Measurements from ENCODE around the gene UBLCP1. TPM values are rescaled to one million over a fixed set of nuclear protein-coding genes. Genes with fewer than 3 reads are reported as not detected.

UBLCP1 gene
- total RNA-seq, 2 experiments from 2014 or later, result 11.3 to 24.9 TPM

- Histone ChIP-seq H3K36me3 (ENCODE audit: insufficient read depth, low read length) (no peaks in the 10 kb centered on the region), H3K4me3 (ENCODE audit: low read depth, low read length, poor library complexity, severe bottlenecking) (no peak overlapping the region), H3K9me3 (ENCODE audit: low read length) (no peaks in the 10 kb centered on the region), H3K4me1 (ENCODE audit: insufficient read depth, low read length, poor library complexity, severe bottlenecking) (peaks cover 5% of the 10 kb centered on the region), H3K9me2 (ENCODE audit: insufficient read depth, low read length) (no peaks in the 10 kb centered on the region), H2AFZ (ENCODE audit: low read length) (no peak overlapping the region), H3K4me2 (ENCODE audit: low read length) (no peak overlapping the region), H3K79me2 (ENCODE audit: insufficient read depth, low read depth, low read length) (no peaks in the 10 kb centered on the region), H4K20me1 (ENCODE audit: insufficient read depth, low read length) (no peaks in the 10 kb centered on the region), H3K27ac (ENCODE audit: low read depth, low read length, poor library complexity, severe bottlenecking) (no peak overlapping the region)
- BruUV-seq (replicated peaks), result no TSS peak
- TF ChIP-seq, protein P1, sequence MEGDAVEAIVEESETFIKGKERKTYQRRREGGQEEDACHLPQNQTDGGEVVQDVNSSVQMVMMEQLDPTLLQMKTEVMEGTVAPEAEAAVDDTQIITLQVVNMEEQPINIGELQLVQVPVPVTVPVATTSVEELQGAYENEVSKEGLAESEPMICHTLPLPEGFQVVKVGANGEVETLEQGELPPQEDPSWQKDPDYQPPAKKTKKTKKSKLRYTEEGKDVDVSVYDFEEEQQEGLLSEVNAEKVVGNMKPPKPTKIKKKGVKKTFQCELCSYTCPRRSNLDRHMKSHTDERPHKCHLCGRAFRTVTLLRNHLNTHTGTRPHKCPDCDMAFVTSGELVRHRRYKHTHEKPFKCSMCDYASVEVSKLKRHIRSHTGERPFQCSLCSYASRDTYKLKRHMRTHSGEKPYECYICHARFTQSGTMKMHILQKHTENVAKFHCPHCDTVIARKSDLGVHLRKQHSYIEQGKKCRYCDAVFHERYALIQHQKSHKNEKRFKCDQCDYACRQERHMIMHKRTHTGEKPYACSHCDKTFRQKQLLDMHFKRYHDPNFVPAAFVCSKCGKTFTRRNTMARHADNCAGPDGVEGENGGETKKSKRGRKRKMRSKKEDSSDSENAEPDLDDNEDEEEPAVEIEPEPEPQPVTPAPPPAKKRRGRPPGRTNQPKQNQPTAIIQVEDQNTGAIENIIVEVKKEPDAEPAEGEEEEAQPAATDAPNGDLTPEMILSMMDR (conservative IDR thresholded peaks at IDR 0.05; ENCODE audit: low read length), result no peak
- TF ChIP-seq EZH2phosphoT487 (IDR thresholded peaks at IDR 0.05; ENCODE audit: borderline replicate concordance, low read depth, low read length), result no peak
- no peak for DNase-seq (ENCODE audit: low spot score)
- intact Hi-C loops (cut with micrococcal nuclease; ENCODE audit: unreplicated experiment), result no loop called here
- ChIA-PET POLR2A (interaction anchor here (0.8 to 1.1 kb wide), 2 partner anchors 12 to 33 kb away, joined by 3 to 4 read pairs; no protein-coding TSS in a partner anchor), CTCF (ENCODE audit: unreplicated experiment) (no interaction called here)
Observed at GRCh38 chr5:159243385-159243784, 19.7 kb upstream of the UBLCP1 start.

DNA sequence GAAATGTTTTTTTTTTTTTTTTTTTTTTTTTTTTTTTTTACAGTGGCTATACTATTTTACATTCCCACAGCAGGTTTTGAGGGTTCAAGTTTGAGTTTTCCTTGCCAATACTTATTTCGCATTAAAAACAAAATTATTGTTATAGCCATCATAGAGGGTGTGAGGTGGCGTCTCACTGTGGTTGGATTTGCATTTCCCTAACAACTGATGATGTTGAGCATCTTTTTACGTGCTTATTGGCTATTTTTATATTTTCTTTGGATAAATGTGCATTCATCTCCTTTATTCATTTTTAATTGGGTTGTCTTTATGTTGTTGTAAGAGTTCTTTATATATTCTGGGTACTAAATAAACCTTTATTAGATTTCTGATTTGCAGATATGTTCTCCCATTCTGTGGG lies 18.9 kb upstream of the UBLCP1 start:
- no peaks in the 10 kb centered on the region for H3K9me2 ChIP-seq (ENCODE audit: insufficient read depth, low read length)
- H4K20me1 ChIP-seq (ENCODE audit: insufficient read depth, low read length), result no peaks in the 10 kb centered on the region
- H3K4me3 ChIP-seq (ENCODE audit: low read depth, low read length, poor library complexity, severe bottlenecking), result no peak overlapping the region
- no TSS peak for BruUV-seq (replicated peaks)
- no peak overlapping the region for H3K27ac ChIP-seq (ENCODE audit: low read depth, low read length, poor library complexity, severe bottlenecking)
- POLR2A ChIA-PET, result interaction anchor here (1.0 to 1.1 kb wide), 2 partner anchors 32 to 34 kb away, joined by 3 read pairs; no protein-coding TSS in a partner anchor
- H3K79me2 ChIP-seq (ENCODE audit: insufficient read depth, low read depth, low read length), result no peaks in the 10 kb centered on the region
- intact Hi-C loops (cut with micrococcal nuclease; ENCODE audit: unreplicated experiment), result no loop called here
- TF ChIP-seq, protein P1 (conservative IDR thresholded peaks at IDR 0.05; ENCODE audit: low read length), result no peak
- TF ChIP-seq EZH2phosphoT487 (IDR thresholded peaks at IDR 0.05; ENCODE audit: borderline replicate concordance, low read depth, low read length), result no peak
- H2AFZ ChIP-seq (ENCODE audit: low read length), result no peak overlapping the region
- DNase-seq (ENCODE audit: low spot score), result no peak
- no peak overlapping the region for H3K4me2 ChIP-seq (ENCODE audit: low read length)
- peaks cover 5% of the 10 kb centered on the region for H3K4me1 ChIP-seq (ENCODE audit: insufficient read depth, low read length, poor library complexity, severe bottlenecking)
- CTCF ChIA-PET (ENCODE audit: unreplicated experiment), result no interaction called here
- no peaks in the 10 kb centered on the region for H3K9me3 ChIP-seq (ENCODE audit: low read length)
- H3K36me3 ChIP-seq (ENCODE audit: insufficient read depth, low read length), result no peaks in the 10 kb centered on the region

- POLR2A ChIA-PET, result interaction anchor here (0.6 to 1.4 kb wide), 5 partner anchors 16 to 1385 kb away, joined by 3 to 4 read pairs (median 3); no protein-coding TSS in a partner anchor
- Histone ChIP-seq H3K36me3 (ENCODE audit: insufficient read depth, low read length) (no peaks in the 10 kb centered on the region), H4K20me1 (ENCODE audit: insufficient read depth, low read length) (no peaks in the 10 kb centered on the region), H3K9me2 (ENCODE audit: insufficient read depth, low read length) (no peaks in the 10 kb centered on the region), H2AFZ (ENCODE audit: low read length) (no peak overlapping the region), H3K27ac (ENCODE audit: low read depth, low read length, poor library complexity, severe bottlenecking) (no peak overlapping the region), H3K4me3 (ENCODE audit: low read depth, low read length, poor library complexity, severe bottlenecking) (no peak overlapping the region), H3K79me2 (ENCODE audit: insufficient read depth, low read depth, low read length) (no peaks in the 10 kb centered on the region), H3K4me1 (ENCODE audit: insufficient read depth, low read length, poor library complexity, severe bottlenecking) (peaks cover 5% of the 10 kb centered on the region), H3K9me3 (ENCODE audit: low read length) (no peaks in the 10 kb centered on the region), H3K4me2 (ENCODE audit: low read length) (no peak overlapping the region)
- DNase-seq (ENCODE audit: low spot score), result no peak
- intact Hi-C loops (cut with micrococcal nuclease; ENCODE audit: unreplicated experiment), result no loop called here
- CTCF ChIA-PET (ENCODE audit: unreplicated experiment), result no interaction called here
- no peak for TF ChIP-seq EZH2phosphoT487 (IDR thresholded peaks at IDR 0.05; ENCODE audit: borderline replicate concordance, low read depth, low read length)
- TF ChIP-seq, protein P1 (conservative IDR thresholded peaks at IDR 0.05; ENCODE audit: low read length), result no peak
- no TSS peak for BruUV-seq (replicated peaks)
Observed at GRCh38 chr5:159244890-159245289, 18.2 kb upstream of the UBLCP1 start.
